BLaER1 (cell line): ENCODE data around the gene DNAH2.

ENCODE experiments used
- H3K27ac ChIP-seq: shearing (Covaris generic); formaldehyde crosslinking; 2 replicates; pipeline ENCODE4 v1.8.1; 2022
- H3K27me3 ChIP-seq: shearing (Covaris generic); formaldehyde crosslinking; 2 replicates; pipeline ENCODE4 v1.8.1; 2022
- H3K36me3 ChIP-seq: shearing (Covaris generic); formaldehyde crosslinking; 2 replicates; pipeline ENCODE4 v1.8.1; 2022
- H3K4me1 ChIP-seq: shearing (Covaris generic); formaldehyde crosslinking; 2 replicates; pipeline ENCODE4 v1.8.1; 2022
- H3K4me2 ChIP-seq: shearing (Covaris generic); formaldehyde crosslinking; 2 replicates; pipeline ENCODE4 v1.8.1; 2022
- H3K4me3 ChIP-seq: shearing (Covaris generic); formaldehyde crosslinking; 2 replicates; pipeline ENCODE4 v1.8.1; 2022
- H3K9ac ChIP-seq: shearing (Covaris generic); formaldehyde crosslinking; 2 replicates; pipeline ENCODE4 v1.8.1; 2022
- H3K9me3 ChIP-seq: shearing (Covaris generic); formaldehyde crosslinking; 2 replicates; pipeline ENCODE4 v1.8.1; 2022
- H4K20me1 ChIP-seq: shearing (Covaris generic); formaldehyde crosslinking; 2 replicates; pipeline ENCODE4 v1.8.1; 2022
- Cebpa-rat ChIP-seq: shearing (Covaris generic); IDR thresholded peaks from 2 replicates; pipeline ENCODE4 v1.8.1; 2022

Gene DNAH2

DNA sequence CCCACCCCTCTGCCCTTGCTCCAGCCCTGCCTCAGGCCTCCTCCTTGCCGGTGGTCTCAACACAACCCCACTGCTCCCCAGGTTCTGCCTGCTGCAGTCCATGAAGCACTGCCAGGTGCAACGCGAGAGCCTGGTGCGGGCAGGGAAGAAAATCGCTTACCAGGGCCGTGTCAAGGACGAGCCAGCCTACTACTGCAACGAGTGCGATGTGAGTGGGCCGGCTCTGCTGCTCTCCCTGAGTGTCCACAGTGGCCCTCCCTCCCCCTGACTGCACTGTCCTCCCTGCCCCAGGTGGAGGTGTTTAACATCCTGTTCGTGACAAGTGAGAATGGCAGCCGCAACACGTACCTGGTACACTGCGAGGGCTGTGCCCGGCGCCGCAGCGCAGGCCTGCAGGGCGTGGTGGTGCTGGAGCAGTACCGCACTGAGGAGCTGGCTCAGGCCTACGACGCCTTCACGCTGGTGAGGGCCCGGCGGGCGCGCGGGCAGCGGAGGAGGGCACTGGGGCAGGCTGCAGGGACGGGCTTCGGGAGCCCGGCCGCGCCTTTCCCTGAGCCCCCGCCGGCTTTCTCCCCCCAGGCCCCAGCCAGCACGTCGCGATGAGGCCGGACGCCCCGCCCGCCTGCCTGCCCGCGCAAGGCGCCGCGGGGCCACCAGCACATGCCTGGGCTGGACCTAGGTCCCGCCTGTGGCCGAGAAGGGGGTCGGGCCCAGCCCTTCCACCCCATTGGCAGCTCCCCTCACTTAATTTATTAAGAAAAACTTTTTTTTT, 135.6 kb downstream of the DNAH2 start:
- Histone ChIP-seq H3K4me3 (no peak overlapping the region), H4K20me1 (peaks cover 60% of the 10 kb centered on the region), H3K27ac (no peak overlapping the region), H3K4me2 (no peak overlapping the region), H3K9me3 (no peaks in the 10 kb centered on the region), H3K27me3 (no peaks in the 10 kb centered on the region), H3K4me1 (peaks cover 38% of the 10 kb centered on the region), H3K36me3 (peaks cover 72% of the 10 kb centered on the region), H3K9ac (no peak overlapping the region)
- no peak for TF ChIP-seq Cebpa-rat

DNA sequence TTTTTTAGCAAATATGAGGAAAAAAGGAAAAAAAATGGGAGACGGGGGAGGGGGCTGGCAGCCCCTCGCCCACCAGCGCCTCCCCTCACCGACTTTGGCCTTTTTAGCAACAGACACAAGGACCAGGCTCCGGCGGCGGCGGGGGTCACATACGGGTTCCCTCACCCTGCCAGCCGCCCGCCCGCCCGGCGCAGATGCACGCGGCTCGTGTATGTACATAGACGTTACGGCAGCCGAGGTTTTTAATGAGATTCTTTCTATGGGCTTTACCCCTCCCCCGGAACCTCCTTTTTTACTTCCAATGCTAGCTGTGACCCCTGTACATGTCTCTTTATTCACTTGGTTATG, 136.1 kb downstream of the DNAH2 start:
- Histone ChIP-seq H3K4me1 (peaks cover 44% of the 10 kb centered on the region), H3K27me3 (no peaks in the 10 kb centered on the region), H3K4me2 (no peak overlapping the region), H3K4me3 (no peak overlapping the region), H3K9ac (no peak overlapping the region), H4K20me1 (peaks cover 58% of the 10 kb centered on the region), H3K9me3 (no peaks in the 10 kb centered on the region), H3K27ac (no peak overlapping the region), H3K36me3 (peaks cover 68% of the 10 kb centered on the region)
- no peak for TF ChIP-seq Cebpa-rat

GRCh38 chr17:7854078-7854777, 136.7 kb downstream of the DNAH2 start:
- TF ChIP-seq Cebpa-rat, result no peak
- Histone ChIP-seq H3K27me3 (no peaks in the 10 kb centered on the region), H3K4me2 (no peak overlapping the region), H3K36me3 (peaks cover 64% of the 10 kb centered on the region), H3K4me3 (no peak overlapping the region), H3K9me3 (no peaks in the 10 kb centered on the region), H4K20me1 (peaks cover 52% of the 10 kb centered on the region), H3K4me1 (peaks cover 50% of the 10 kb centered on the region), H3K9ac (no peak overlapping the region), H3K27ac (no peak overlapping the region)

DNA sequence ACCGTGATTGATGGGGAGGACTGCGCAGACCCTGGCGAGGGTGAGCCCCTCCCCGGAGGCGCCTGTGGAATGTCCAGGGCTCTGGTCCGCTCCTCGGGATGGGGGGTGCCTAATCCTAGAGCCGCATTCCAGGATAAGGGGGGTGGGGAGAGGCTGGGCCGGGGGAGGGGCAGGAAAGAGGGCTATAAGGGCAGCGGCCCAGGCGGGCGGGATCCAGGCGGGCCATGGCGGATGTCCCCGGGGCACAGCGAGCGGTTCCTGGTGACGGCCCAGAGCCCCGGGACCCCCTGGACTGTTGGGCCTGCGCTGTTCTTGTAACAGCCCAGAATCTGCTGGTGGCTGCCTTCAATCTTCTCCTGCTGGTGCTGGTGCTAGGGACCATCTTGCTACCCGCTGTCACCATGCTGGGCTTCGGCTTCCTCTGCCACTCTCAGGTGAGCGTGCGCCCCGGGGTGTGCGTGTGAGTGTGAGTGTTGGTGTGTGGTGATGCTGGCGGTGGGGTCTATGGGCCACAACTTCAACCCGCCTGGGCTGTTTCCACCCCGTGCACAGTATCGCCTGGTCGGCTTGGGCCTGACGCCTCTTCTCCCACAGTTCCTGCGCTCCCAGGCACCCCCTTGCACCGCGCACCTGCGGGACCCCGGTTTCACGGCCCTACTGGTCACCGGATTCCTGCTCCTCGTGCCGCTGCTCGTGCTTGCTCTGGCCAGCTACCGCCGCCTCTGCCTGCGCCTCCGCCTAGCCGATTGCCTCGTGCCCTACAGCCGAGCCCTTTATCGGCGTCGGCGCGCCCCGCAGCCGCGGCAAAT, 137.5 kb downstream of the DNAH2 start, which contains the start of gene TMEM88:
Gene TMEM88 (plus strand): TSS at position 216 of the 809 bp plus-strand sequence. CDS start 9 bp downstream, at position 225.
- H3K9ac ChIP-seq, result peak within 1 kb of the TSS; percentile 97; the same call in 1 of the 2 replicates
- H3K4me3 ChIP-seq, result peak within 1 kb of the TSS; percentile 77
- H3K4me1 ChIP-seq, result peaks cover 55% of the 10 kb centered on the region
- H4K20me1 ChIP-seq, result peaks cover 44% of the 10 kb centered on the region
- peak within 1 kb of the TSS; percentile 100 for H3K4me2 ChIP-seq
- H3K27me3 ChIP-seq, result no peaks in the 10 kb centered on the region
- peak within 1 kb of the TSS; percentile 98 for H3K27ac ChIP-seq
- no peak for TF ChIP-seq Cebpa-rat
- peaks cover 64% of the 10 kb centered on the region for H3K36me3 ChIP-seq
- no peaks in the 10 kb centered on the region for H3K9me3 ChIP-seq

GRCh38 chr17:7855660-7856010, 138.1 kb downstream of the DNAH2 start:
- peaks cover 54% of the 10 kb centered on the region for H3K4me1 ChIP-seq

GRCh38 chr17:7856011-7856810, 138.7 kb downstream of the DNAH2 start:
- Histone ChIP-seq H3K4me2 (peak overlapping the region; percentile 100), H3K9ac (peak overlapping the region; percentile 97), H3K27me3 (no peaks in the 10 kb centered on the region), H4K20me1 (peaks cover 33% of the 10 kb centered on the region), H3K36me3 (peaks cover 64% of the 10 kb centered on the region), H3K27ac (peak overlapping the region; percentile 98), H3K9me3 (no peaks in the 10 kb centered on the region), H3K4me3 (peak overlapping the region; percentile 77), H3K4me1 (peaks cover 48% of the 10 kb centered on the region)
- TF ChIP-seq Cebpa-rat, result no peak

More at GRCh38 chr17:7855660-7856010, 138.1 kb downstream of the DNAH2 start:
- Histone ChIP-seq H3K4me3 (peak overlapping the region; percentile 77), H4K20me1 (peaks cover 38% of the 10 kb centered on the region), H3K4me2 (peak overlapping the region; percentile 100), H3K9me3 (no peaks in the 10 kb centered on the region), H3K9ac (peak overlapping the region; percentile 97; the same call in 1 of the 2 replicates), H3K36me3 (peaks cover 64% of the 10 kb centered on the region), H3K27me3 (no peaks in the 10 kb centered on the region), H3K27ac (peak overlapping the region; percentile 98)
- TF ChIP-seq Cebpa-rat, result no peak

- Histone ChIP-seq H3K9ac (peak within 1 kb of the TSS; percentile 97), H3K9me3 (no peaks in the 10 kb centered on the region), H3K4me2 (peak within 1 kb of the TSS; percentile 100), H3K36me3 (peaks cover 64% of the 10 kb centered on the region), H3K27ac (peak within 1 kb of the TSS; percentile 98), H3K4me3 (peak within 1 kb of the TSS; percentile 77), H3K27me3 (no peaks in the 10 kb centered on the region), H3K4me1 (peaks cover 40% of the 10 kb centered on the region), H4K20me1 (peaks cover 25% of the 10 kb centered on the region)
- TF ChIP-seq Cebpa-rat, result no peak; the same call in 1 of the 2 replicates
These were observed 139.5 kb downstream of the DNAH2 start, which contains the start of gene NAA38 for GRCh38 chr17:7856811-7857712. Gene NAA38 (minus strand): TSS chr17:7857559. CDS start chr17:7857463, 96 bp downstream.
